Testis (tissue), 2 donors: ENCODE data around the gene CSTB.

Source experiments
- POLR2A ChIP-seq: fragments of 450-650 bp; IDR thresholded peaks from one replicate; pipeline ENCODE4 v1.6.1; 2017; ENCODE audit warnings: antibody characterized with exemption, mild to moderate bottlenecking, moderate library complexity
- TF ChIP-seq, protein P1 (sequence below), 3 experiments: fragments of 450-650 bp in 2 of 3; fragments of 200-600 bp in 1 of 3; sonication (generic) in 1 of 3; IDR thresholded peaks; one replicate each; pipeline ENCODE4 v1.5.1; 2016 to 2019; ENCODE audit warnings: antibody characterized with exemption in 3 of 3, mild to moderate bottlenecking in 2 of 3, moderate library complexity in 1 of 3

DNA sequence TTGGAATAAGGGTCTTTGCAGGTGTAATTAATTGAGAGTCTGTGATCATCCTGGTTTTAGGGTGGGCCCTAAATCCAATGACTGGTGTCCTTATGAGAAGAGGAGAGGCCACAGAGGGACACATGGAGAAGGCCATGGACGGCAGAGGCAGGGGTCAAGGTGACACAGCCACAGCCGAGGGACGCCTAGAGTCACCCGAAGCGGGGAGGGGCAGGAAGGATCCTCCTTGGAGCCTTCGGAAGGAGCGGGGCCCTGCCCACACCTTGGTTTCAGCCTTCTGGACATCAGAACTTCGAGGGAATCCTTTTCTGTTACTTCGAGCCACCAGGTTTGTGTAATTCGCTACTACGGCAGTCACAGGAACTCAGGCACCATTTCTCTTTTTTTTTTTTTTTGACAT is 44.4 kb upstream of the CSTB start:
- TF ChIP-seq, protein P1, sequence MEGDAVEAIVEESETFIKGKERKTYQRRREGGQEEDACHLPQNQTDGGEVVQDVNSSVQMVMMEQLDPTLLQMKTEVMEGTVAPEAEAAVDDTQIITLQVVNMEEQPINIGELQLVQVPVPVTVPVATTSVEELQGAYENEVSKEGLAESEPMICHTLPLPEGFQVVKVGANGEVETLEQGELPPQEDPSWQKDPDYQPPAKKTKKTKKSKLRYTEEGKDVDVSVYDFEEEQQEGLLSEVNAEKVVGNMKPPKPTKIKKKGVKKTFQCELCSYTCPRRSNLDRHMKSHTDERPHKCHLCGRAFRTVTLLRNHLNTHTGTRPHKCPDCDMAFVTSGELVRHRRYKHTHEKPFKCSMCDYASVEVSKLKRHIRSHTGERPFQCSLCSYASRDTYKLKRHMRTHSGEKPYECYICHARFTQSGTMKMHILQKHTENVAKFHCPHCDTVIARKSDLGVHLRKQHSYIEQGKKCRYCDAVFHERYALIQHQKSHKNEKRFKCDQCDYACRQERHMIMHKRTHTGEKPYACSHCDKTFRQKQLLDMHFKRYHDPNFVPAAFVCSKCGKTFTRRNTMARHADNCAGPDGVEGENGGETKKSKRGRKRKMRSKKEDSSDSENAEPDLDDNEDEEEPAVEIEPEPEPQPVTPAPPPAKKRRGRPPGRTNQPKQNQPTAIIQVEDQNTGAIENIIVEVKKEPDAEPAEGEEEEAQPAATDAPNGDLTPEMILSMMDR (IDR thresholded peaks at IDR 0.05) = no peak
- no peak for TF ChIP-seq POLR2A
